PC-3 (cell line): Measurements from ENCODE around the gene BATF3. TPM values are rescaled to one million over a fixed set of nuclear protein-coding genes. Genes with fewer than 3 reads are reported as not detected.

Experiments used
- ATAC-seq: fragments of 200-7000 bp; cut with Tn5 transposase; 2 replicates; pipeline ENCODE4 v1.9.1; 2020; ENCODE audit warnings: mild to moderate bottlenecking, moderate library complexity
- BruUV-seq: library from RNA; stranded (reverse); fragments of 400-500 nt; replicated peaks from 2 replicates; lab custom pipeline; 2021; lab: Mats Ljungman, UMichigan
- CTCF ChIA-PET: fragments of 300-600 bp; sonication (Branson Sonifier 250); formaldehyde crosslinking; loops from one replicate; lab custom pipeline; 2022; ENCODE audit warnings: antibody characterized with exemption; lab: Charles Lee
- POLR2A ChIA-PET: fragments of 300-600 bp; sonication (Branson Sonifier 250); formaldehyde crosslinking; loops from one replicate; lab custom pipeline; 2022; ENCODE audit warnings: antibody characterized with exemption; ENCODE audit not compliant: unreplicated experiment; lab: Charles Lee
- DNase-seq: peaks from one replicate; pipeline ENCODE4 v3.0.0-alpha.2; 2015
- H2AFZ ChIP-seq: fragments of 300-600 bp; sonication (generic); 2 replicates; pipeline ENCODE4 v1.6.0; 2016; ENCODE audit warnings: antibody characterized with exemption, low read length
- H3F3A ChIP-seq: fragments of 300-600 bp; sonication (generic); one replicate; pipeline ENCODE4 v1.6.0; 2017; ENCODE audit warnings: antibody characterized with exemption, low read length, control low read depth, mild to moderate bottlenecking; ENCODE audit not compliant: unreplicated experiment
- H3K27ac ChIP-seq: fragments of 300-600 bp; sonication (generic); 2 replicates; pipeline ENCODE4 v1.5.1; 2016; ENCODE audit warnings: mild to moderate bottlenecking, low read length
- H3K27me3 ChIP-seq: fragments of 300-600 bp; sonication (generic); 2 replicates; pipeline ENCODE4 v1.6.1; 2016; ENCODE audit warnings: low read length, mixed read lengths
- H3K36me3 ChIP-seq: fragments of 300-600 bp; sonication (generic); 2 replicates; pipeline ENCODE4 v1.6.1; 2016; ENCODE audit warnings: low read depth, mixed run types, low read length, mixed read lengths
- H3K4me1 ChIP-seq: fragments of 300-600 bp; sonication (generic); 2 replicates; pipeline ENCODE4 v1.5.1; 2016; ENCODE audit warnings: low read length; ENCODE audit not compliant: insufficient read depth
- H3K4me2 ChIP-seq: fragments of 300-600 bp; sonication (generic); 2 replicates; pipeline ENCODE4 v1.6.0; 2016; ENCODE audit warnings: low read length
- H3K4me3 ChIP-seq: fragments of 300-600 bp; sonication (generic); 2 replicates; pipeline ENCODE4 v1.5.1; 2016; ENCODE audit warnings: mild to moderate bottlenecking, low read length, mixed read lengths
- H3K79me2 ChIP-seq: fragments of 300-600 bp; sonication (generic); 2 replicates; pipeline ENCODE4 v1.6.1; 2017; ENCODE audit warnings: low read length, mixed read lengths
- H3K9ac ChIP-seq: fragments of 300-600 bp; sonication (generic); 2 replicates; pipeline ENCODE4 v1.6.0; 2016; ENCODE audit warnings: mild to moderate bottlenecking, low read length
- H3K9me2 ChIP-seq: fragments of 300-600 bp; sonication (generic); replicated peaks from 2 replicates; pipeline ENCODE4 v1.6.1; 2016; ENCODE audit warnings: mixed run types, low read length, mixed read lengths
- H3K9me3 ChIP-seq: fragments of 300-600 bp; sonication (generic); 2 replicates; pipeline ENCODE4 v1.6.1; 2016; ENCODE audit warnings: low read length, mixed read lengths
- H4K20me1 ChIP-seq: fragments of 300-600 bp; sonication (generic); 2 replicates; pipeline ENCODE4 v1.6.1; 2016; ENCODE audit warnings: low read length, mixed read lengths
- CTCF ChIP-seq: fragments of 300-600 bp; sonication (generic); conservative IDR thresholded peaks from 2 replicates; pipeline ENCODE4 v1.5.1; 2017; ENCODE audit warnings: antibody characterized with exemption, low read depth, mild to moderate bottlenecking, low read length
- EZH2 ChIP-seq: fragments of 300-600 bp; sonication (generic); IDR thresholded peaks from one replicate; pipeline ENCODE4 v1.6.1; 2017; ENCODE audit warnings: antibody characterized with exemption, mild to moderate bottlenecking, low read length; ENCODE audit not compliant: unreplicated experiment
- EZH2phosphoT487 ChIP-seq: fragments of 300-600 bp; sonication (generic); IDR thresholded peaks from 2 replicates; pipeline ENCODE4 v1.6.1; 2018; ENCODE audit warnings: mild to moderate bottlenecking, antibody characterized with exemption, low read length, borderline replicate concordance
- intact Hi-C: fragments of 100-400 bp; cut with micrococcal nuclease; formaldehyde crosslinking; loops from 2 replicates; pipeline ENCODE4 v1.9.0; 2023
- total RNA-seq: library from RNA; depleted of rRNA; stranded (reverse); fragments of >200 nt; gene quantifications from 2 replicates; pipeline ENCODE4 v1.2.3, GENCODE V29; 2014

BATF3 gene
- total RNA-seq, 1 experiment from 2014 or later: 4.3 TPM

GRCh38 chr1:212743901-212744475 lies 44.3 kb upstream of the BATF3 start:
- Histone ChIP-seq H3K4me3 (no peak overlapping the region), H3K9ac (no peak overlapping the region), H3K27me3 (no peaks in the 10 kb centered on the region), H3K9me3 (no peaks in the 10 kb centered on the region), H2AFZ (no peak overlapping the region), H3K27ac (no peak overlapping the region), H3K4me2 (no peak overlapping the region), H3K79me2 (0 out of 2 replicates have a peak, but pooled peaks cover 6% of the 10 kb centered on the region), H3K9me2 (no peaks in the 10 kb centered on the region), H3K36me3 (0 out of 2 replicates have a peak, but pooled peaks cover 5% of the 10 kb centered on the region), H3K4me1 (no peaks in the 10 kb centered on the region), H4K20me1 (no peaks in the 10 kb centered on the region), H3F3A (no peaks in the 10 kb centered on the region)
- no peak for DNase-seq
- BruUV-seq: no TSS peak
- intact Hi-C loops: no loop called here
- POLR2A ChIA-PET: no interaction called here
- CTCF ChIA-PET: interaction anchor here (0.6 kb wide), 2 partner anchors 311 to 326 kb away, joined by 4 to 5 read pairs; no protein-coding TSS in a partner anchor
- no peak for ATAC-seq
- TF ChIP-seq CTCF (no peak), EZH2phosphoT487 (no peak), EZH2 (no peak)

- ChIA-PET CTCF (no interaction called here), POLR2A (no interaction called here)
Measured at GRCh38 chr1:212738330-212738729, 38.7 kb upstream of the BATF3 start.

More at GRCh38 chr1:212738330-212738729, 38.7 kb upstream of the BATF3 start:
- no peak overlapping the region for H3K4me2 ChIP-seq
- H3K27ac ChIP-seq: no peak overlapping the region
- H3K9me2 ChIP-seq: no peaks in the 10 kb centered on the region
- 0 out of 2 replicates have a peak, but pooled peaks cover 5% of the 10 kb centered on the region for H3K36me3 ChIP-seq
- DNase-seq (no peak), ATAC-seq (no peak)
- no peaks in the 10 kb centered on the region for H4K20me1 ChIP-seq
- intact Hi-C loops: no loop called here
- no peaks in the 10 kb centered on the region for H3K4me1 ChIP-seq
- H3F3A ChIP-seq: no peaks in the 10 kb centered on the region
- no peak overlapping the region for H2AFZ ChIP-seq
- no peaks in the 10 kb centered on the region for H3K27me3 ChIP-seq
- no peak overlapping the region for H3K9ac ChIP-seq
- no peaks in the 10 kb centered on the region for H3K79me2 ChIP-seq
- no peaks in the 10 kb centered on the region for H3K9me3 ChIP-seq
- no TSS peak for BruUV-seq
- no peak overlapping the region for H3K4me3 ChIP-seq
- no peak for TF ChIP-seq EZH2
- no peak for TF ChIP-seq CTCF
- no peak for TF ChIP-seq EZH2phosphoT487
